Measurements from ENCODE around the gene CUL2.

DNA sequence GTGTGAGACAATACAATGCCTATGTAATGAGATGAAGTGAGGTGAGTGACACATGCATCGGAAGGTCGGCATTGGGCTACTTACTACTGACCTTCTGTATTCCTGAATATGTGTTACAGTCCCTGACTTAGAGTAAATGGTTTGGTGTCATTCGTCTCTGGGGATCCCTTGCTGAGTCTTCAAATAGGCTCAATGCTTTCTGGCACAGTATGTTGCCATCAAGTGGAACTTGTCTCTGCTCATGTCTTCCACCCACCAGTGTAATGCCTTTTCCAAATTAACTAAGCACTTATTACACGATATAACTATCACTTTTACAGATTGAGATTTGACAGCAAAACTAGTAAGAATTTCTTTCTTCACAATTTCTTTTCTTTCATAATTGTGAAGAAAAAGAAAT lies 10.9 kb downstream of the CUL2 start:
- TF ChIP-seq, protein P1, sequence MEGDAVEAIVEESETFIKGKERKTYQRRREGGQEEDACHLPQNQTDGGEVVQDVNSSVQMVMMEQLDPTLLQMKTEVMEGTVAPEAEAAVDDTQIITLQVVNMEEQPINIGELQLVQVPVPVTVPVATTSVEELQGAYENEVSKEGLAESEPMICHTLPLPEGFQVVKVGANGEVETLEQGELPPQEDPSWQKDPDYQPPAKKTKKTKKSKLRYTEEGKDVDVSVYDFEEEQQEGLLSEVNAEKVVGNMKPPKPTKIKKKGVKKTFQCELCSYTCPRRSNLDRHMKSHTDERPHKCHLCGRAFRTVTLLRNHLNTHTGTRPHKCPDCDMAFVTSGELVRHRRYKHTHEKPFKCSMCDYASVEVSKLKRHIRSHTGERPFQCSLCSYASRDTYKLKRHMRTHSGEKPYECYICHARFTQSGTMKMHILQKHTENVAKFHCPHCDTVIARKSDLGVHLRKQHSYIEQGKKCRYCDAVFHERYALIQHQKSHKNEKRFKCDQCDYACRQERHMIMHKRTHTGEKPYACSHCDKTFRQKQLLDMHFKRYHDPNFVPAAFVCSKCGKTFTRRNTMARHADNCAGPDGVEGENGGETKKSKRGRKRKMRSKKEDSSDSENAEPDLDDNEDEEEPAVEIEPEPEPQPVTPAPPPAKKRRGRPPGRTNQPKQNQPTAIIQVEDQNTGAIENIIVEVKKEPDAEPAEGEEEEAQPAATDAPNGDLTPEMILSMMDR (IDR thresholded peaks at IDR 0.05): no peak
- no peak for TF ChIP-seq POLR2AphosphoS5 (IDR thresholded peaks at IDR 0.05)
